Thyroid gland (tissue), 4 donors: Measurements from ENCODE around the gene HDAC9.

Experiments
- CTCF ChIP-seq, 6 experiments: fragments of 200-600 bp in 3 of 6; fragments of 450-650 bp in 3 of 6; sonication (generic) in 3 of 6; IDR thresholded peaks; one replicate each; pipeline ENCODE4 v1.5.1; 2016 to 2019; ENCODE audit warnings: antibody characterized with exemption in 6 of 6, mild to moderate bottlenecking in 2 of 6, inconsistent platforms in 1 of 6, moderate library complexity in 1 of 6
- POLR2A ChIP-seq, 2 donors: fragments of 450-650 bp; IDR thresholded peaks; one replicate each; pipeline ENCODE4 v1.6.1; 2017; ENCODE audit warnings: antibody characterized with exemption in 2 of 2, mild to moderate bottlenecking in 2 of 2, moderate library complexity in 1 of 2

GRCh38 chr7:18626086-18626485 is 130.5 kb downstream of the HDAC9 start:
- TF ChIP-seq CTCF (IDR thresholded peaks at IDR 0.05) (no peak), POLR2A (IDR thresholded peaks at IDR 0.05) (no peak)
